Breast epithelium (tissue), 3 donors: ENCODE results near the gene CNIH4.

Experiments
- CTCF ChIP-seq, 3 donors: fragments of 450-650 bp; IDR thresholded peaks; one replicate each; pipeline ENCODE4 v1.5.1; 2016 to 2017; ENCODE audit warnings: antibody characterized with exemption in 3 of 3, mild to moderate bottlenecking in 3 of 3, moderate library complexity in 3 of 3
- POLR2A ChIP-seq: fragments of 450-650 bp; IDR thresholded peaks from one replicate; pipeline ENCODE4 v1.6.1; 2016; ENCODE audit warnings: antibody characterized with exemption, mild to moderate bottlenecking, moderate library complexity

GRCh38 chr1:224338150-224338838, 18.4 kb upstream of the CNIH4 start:
- no peak for TF ChIP-seq CTCF (IDR thresholded peaks at IDR 0.05)
- no peak for TF ChIP-seq POLR2A
